ENCODE measurements around the gene KRTAP10-3. TPM values are rescaled to one million over a fixed set of nuclear protein-coding genes. Genes with fewer than 3 reads are reported as not detected.
"Not testable (repeated sequence)": the region's sequence is repeated elsewhere in the genome, so short reads cannot be mapped to it uniquely, and the experiment has no call there.

KRTAP10-3 gene
- total RNA-seq, 4 donors from 2014 or later = not detected

DNA sequence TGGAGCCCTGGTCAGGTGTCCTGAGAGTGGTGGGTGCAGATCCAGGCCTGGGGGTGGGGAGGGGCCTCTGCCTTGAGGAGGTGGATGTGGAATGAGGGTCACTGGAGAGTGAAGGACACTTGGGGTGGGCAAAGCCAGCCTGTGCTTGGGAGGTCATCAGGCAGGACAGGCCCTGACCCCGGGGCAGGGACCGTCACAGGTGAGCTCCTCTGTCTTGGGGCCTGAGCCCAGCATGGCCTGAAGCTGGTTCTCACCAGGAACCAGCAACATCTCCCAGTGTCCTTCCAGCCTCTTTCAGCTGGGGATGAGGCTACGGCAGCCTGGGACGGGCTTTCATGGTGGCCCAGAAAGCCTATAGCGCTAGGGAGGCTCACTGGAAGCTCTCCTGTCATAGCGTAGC lies 6.5 kb downstream of the KRTAP10-3 start:
- Histone ChIP-seq H3K27me3 (peaks cover 44 to 70% (median 52%) of the 10 kb centered on the region in 3 donors), H3K27ac (no peak overlapping the region), H3K9me3 (no peaks in the 10 kb centered on the region), H3K36me3 (no peaks in the 10 kb centered on the region), H3K4me1 (no peaks in the 10 kb centered on the region), H3K4me3 (no peak overlapping the region)
- intact Hi-C loops (cut with DNase I; ENCODE audit: low total_unique reads) (no loop called here), in situ Hi-C loops (cut with MboI; ENCODE audit: low sequenced_read_pairs in 4 of 4) (no loop called here)
- ATAC-seq (no peak), DNase-seq (no peak)
- TF ChIP-seq, protein P1, sequence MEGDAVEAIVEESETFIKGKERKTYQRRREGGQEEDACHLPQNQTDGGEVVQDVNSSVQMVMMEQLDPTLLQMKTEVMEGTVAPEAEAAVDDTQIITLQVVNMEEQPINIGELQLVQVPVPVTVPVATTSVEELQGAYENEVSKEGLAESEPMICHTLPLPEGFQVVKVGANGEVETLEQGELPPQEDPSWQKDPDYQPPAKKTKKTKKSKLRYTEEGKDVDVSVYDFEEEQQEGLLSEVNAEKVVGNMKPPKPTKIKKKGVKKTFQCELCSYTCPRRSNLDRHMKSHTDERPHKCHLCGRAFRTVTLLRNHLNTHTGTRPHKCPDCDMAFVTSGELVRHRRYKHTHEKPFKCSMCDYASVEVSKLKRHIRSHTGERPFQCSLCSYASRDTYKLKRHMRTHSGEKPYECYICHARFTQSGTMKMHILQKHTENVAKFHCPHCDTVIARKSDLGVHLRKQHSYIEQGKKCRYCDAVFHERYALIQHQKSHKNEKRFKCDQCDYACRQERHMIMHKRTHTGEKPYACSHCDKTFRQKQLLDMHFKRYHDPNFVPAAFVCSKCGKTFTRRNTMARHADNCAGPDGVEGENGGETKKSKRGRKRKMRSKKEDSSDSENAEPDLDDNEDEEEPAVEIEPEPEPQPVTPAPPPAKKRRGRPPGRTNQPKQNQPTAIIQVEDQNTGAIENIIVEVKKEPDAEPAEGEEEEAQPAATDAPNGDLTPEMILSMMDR (IDR thresholded peaks at IDR 0.05 in 4 of 5, conservative IDR thresholded peaks at IDR 0.05 in 1 of 5) = no peak
- TF ChIP-seq POLR2A (IDR thresholded peaks at IDR 0.05) = no peak

DNA sequence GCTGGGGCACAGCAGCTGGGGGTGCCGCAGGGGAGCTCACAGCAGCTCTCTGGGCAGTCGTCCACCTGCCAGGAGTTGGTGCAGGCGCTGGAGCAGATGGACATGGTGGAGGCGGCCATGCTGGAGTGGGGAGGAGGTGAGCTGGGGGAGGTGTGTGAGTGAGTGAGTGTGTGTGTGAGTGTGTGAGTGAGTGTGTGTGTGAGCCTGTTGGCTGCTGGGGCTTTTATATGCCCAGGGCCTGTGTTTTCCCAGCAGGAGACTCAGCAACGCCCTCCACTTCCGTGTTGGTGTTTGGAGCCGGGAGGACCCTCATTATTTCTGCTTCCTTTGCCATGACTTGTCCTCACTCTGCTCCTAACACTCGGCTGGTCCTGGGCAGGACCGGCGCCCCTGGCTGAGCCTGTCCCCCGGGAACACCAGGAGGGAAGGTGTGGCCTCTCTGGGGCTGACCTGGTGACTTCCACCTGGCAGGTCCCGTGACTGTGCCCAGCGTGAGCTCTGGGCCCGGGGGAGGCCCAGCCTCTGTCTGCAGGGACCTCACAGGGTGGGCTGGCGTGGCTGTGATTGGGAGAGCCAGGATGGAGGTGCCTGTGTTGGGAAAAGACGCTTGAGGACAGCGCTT lies 7.1 kb downstream of the KRTAP10-3 start, which contains the start of gene KRTAP10-2:
KRTAP10-2 (minus strand) TSS at position 166 of the 622 bp plus-strand sequence; CDS start at position 119, 47 bp downstream.
- TF ChIP-seq POLR2A (IDR thresholded peaks at IDR 0.05) = no peak
- TF ChIP-seq, protein P1 (IDR thresholded peaks at IDR 0.05 in 4 of 5, conservative IDR thresholded peaks at IDR 0.05 in 1 of 5) = no peak
- Histone ChIP-seq H3K27ac (no peak within 1 kb of the TSS), H3K9me3 (no peaks in the 10 kb centered on the region), H3K4me1 (no peaks in the 10 kb centered on the region), H3K36me3 (no peaks in the 10 kb centered on the region), H3K4me3 (no peak within 1 kb of the TSS), H3K27me3 (peaks cover 38 to 64% (median 45%) of the 10 kb centered on the region in 3 donors)
- in situ Hi-C loops (cut with MboI; ENCODE audit: low sequenced_read_pairs in 4 of 4) = no loop called here
- intact Hi-C loops (cut with DNase I; ENCODE audit: low total_unique reads) = no loop called here
- ATAC-seq (no peak), DNase-seq (no peak)

DNA sequence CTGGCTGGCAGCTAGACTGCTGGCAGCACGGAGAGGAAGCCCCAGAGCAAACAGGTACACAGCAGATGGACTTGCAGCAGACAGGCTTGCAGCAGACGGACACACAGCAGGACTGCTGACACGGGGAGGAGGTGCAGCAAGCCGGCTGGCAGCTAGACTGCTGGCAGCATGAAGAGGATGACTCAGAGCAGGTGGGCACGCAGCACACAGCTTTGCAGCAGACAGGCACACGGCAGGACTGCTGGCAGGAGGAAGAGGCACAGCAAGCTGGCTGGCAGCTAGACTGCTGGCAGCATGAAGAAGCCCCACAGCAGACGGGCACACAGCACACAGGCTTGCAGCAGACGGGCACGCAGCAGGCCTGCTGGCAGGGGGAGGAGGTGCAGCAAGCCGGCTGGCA lies 7.8 kb downstream of the KRTAP10-3 start:
- no peaks in the 10 kb centered on the region for H3K9me3 ChIP-seq
- intact Hi-C loops (cut with DNase I; ENCODE audit: low total_unique reads) = no loop called here
- no peaks in the 10 kb centered on the region for H3K4me1 ChIP-seq
- DNase-seq = no peak
- peaks cover 37 to 57% (median 45%) of the 10 kb centered on the region in 3 donors for H3K27me3 ChIP-seq
- H3K36me3 ChIP-seq = no peaks in the 10 kb centered on the region
- H3K4me3 ChIP-seq = no peak overlapping the region
- no peak overlapping the region for H3K27ac ChIP-seq
- no peak for ATAC-seq
- TF ChIP-seq POLR2A (IDR thresholded peaks at IDR 0.05) = no peak
- TF ChIP-seq, protein P1 (IDR thresholded peaks at IDR 0.05 in 4 of 5, conservative IDR thresholded peaks at IDR 0.05 in 1 of 5) = no peak
- in situ Hi-C loops (cut with MboI; ENCODE audit: low sequenced_read_pairs in 4 of 4) = no loop called here

DNA sequence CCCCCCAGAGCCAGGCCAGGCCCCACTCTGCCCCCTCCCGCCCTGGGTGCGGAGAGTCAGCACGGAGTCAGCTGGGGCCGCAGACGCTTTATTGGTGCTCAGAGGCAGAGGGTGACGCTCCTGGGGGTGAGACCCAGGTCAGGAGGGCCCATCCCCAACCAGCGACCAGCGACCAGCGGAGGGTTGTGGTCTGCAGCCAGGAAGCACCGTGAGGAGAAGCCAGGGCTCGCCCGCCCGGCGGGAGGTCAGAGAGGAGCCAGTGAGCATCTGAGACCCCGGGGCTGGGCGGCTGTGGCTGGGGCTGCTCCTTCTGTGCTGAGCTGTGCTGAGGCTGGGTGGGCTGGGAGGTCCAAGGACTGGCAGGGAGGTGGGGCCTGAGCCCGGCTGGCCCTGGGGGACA lies 8.3 kb downstream of the KRTAP10-3 start:
- H3K27ac ChIP-seq; ATAC-seq; H3K9me3 ChIP-seq; intact Hi-C loops (cut with DNase I; ENCODE audit: low total_unique reads); H3K4me3 ChIP-seq; H3K4me1 ChIP-seq; H3K36me3 ChIP-seq; in situ Hi-C loops (cut with MboI; ENCODE audit: low sequenced_read_pairs in 4 of 4); DNase-seq: not testable (repeated sequence)
- peaks cover 36 to 52% (median 44%) of the 10 kb centered on the region in 3 donors for H3K27me3 ChIP-seq

DNA sequence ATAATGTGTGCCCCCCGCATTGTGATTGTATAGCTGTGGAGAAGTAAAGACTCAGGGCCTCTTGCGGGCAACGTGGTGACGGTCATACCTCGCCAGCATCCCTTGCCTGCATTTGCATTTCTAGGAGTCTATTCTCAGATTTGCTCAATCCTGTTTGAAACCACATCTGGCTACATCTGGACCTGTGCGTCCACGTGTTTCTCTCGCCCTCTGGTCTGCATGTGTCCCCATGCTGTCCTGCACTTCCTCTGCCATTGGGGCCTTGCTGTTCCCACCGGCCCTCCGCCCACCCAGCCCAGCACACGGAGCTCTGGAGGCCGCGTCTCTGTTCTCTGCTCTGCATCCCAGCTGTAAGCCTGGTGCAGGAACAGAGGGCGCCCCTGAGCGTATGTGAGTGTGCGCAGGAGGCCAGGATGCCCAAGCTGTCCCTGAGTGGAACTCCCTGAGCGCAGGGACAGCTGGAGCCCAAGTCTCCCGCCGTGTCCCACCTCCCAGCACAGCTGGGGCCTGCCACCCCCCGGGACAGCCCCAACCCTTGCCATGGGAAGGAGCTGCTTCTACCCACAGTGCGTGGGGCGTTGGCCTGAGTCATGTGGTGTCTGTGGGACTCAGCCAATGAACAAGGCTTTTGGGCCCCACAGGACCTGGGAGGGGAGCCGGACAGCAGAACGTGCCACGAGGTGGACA lies 8.9 kb downstream of the KRTAP10-3 start:
- in situ Hi-C loops (cut with MboI; ENCODE audit: low sequenced_read_pairs in 4 of 4) (no loop called here), intact Hi-C loops (cut with DNase I; ENCODE audit: low total_unique reads) (no loop called here)
- ATAC-seq (no peak), DNase-seq (no peak)
- Histone ChIP-seq H3K4me3 (no peak overlapping the region), H3K36me3 (no peaks in the 10 kb centered on the region), H3K27me3 (peaks cover 30 to 47% (median 42%) of the 10 kb centered on the region in 3 donors), H3K4me1 (no peaks in the 10 kb centered on the region), H3K27ac (no peak overlapping the region), H3K9me3 (no peaks in the 10 kb centered on the region)
- TF ChIP-seq POLR2A (IDR thresholded peaks at IDR 0.05) = no peak
- TF ChIP-seq, protein P1 (IDR thresholded peaks at IDR 0.05 in 4 of 5, conservative IDR thresholded peaks at IDR 0.05 in 1 of 5) = no peak

Measured in gastrocnemius medialis (tissue), 4 donors.